ENCODE measurements around the gene ELOA.

ELOA gene

DNA sequence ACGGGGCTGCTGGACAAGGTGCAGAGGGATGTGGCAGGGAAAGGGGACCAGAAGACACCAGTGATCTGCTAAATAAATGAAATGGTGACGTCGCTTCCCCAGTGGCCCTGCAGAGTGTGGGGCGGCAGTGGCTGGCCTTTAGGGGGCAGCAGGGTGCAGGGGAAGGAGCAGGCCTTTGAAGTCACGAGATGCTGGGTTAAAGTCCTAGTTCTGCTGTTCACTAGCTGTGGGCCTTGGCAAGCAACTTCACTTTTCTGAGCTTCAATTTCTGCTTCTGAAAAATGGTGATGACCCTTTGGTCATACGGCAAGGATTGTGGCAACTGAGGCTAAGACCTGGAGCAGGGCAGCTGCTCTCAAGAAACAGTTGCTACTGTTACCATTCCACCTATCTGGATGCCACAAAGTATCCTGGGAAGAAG lies 66.5 kb downstream of the ELOA start:
- peaks cover 9% of the 10 kb centered on the region for H3K4me1 Mint-ChIP-seq (ENCODE audit: low read depth)
- no peak overlapping the region for H3K27ac Mint-ChIP-seq
- H3K27me3 Mint-ChIP-seq (ENCODE audit: low read depth): no peaks in the 10 kb centered on the region
- peaks cover 16% of the 10 kb centered on the region for H3K36me3 Mint-ChIP-seq (ENCODE audit: low read depth)
- no peak overlapping the region for H3K4me3 Mint-ChIP-seq
- H3K9me3 Mint-ChIP-seq: no peaks in the 10 kb centered on the region

DNA sequence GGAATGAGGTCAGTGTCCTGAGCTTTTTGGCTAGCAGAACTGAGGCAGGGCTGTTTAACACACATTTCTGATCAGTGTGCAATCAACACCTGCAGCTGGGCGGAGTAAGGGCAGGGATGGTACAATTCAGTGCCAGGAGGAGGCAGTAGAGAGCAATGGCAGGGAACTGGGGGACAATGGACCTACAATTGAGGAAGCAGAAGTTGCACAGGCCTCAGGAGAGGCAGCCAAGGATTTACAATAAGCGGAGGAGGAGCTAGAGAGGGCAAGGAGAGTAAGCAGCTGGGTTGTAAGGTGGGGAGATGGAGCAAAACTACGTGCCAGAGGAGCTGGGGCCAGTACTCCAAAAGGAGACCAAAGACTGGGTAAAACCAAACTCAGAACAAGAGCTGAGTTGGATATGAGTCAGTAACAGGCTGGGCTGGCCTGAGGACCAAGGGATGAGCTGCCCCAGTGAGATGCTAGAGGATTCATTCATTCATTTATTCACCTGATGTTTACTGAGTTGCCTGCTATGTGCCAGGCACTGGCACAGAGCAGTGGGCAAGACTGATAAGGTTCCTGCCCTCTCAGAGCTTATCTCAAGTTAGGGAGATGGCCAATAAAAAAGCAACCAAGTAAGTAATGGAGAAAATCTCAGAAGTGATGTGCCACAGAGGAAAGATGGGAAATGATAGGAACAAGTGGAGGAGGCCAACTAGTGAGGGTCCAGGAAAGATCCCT lies 67.7 kb downstream of the ELOA start:
- Mint-ChIP-seq H3K36me3 (ENCODE audit: low read depth) (peaks cover 13% of the 10 kb centered on the region), H3K27ac (peak overlapping the region; percentile 64), H3K4me3 (no peak overlapping the region)

More for the DNA sequence above, 67.7 kb downstream of the ELOA start:
- Mint-ChIP-seq H3K27me3 (ENCODE audit: low read depth) (no peaks in the 10 kb centered on the region), H3K4me1 (ENCODE audit: low read depth) (peaks cover 9% of the 10 kb centered on the region), H3K9me3 (no peaks in the 10 kb centered on the region)
